Smooth muscle cell (in vitro differentiated cells): ENCODE results near the gene GSG1L. TPM values are rescaled to one million over a fixed set of nuclear protein-coding genes. Genes with fewer than 3 reads are reported as not detected.

ENCODE experiments used
- DNase-seq: peaks from one replicate; lab custom pipeline; 2025; ENCODE audit not compliant: unreplicated experiment; lab: John Stamatoyannopoulos, UW
- H2AFZ ChIP-seq: fragments of 200-600 bp; sonication (generic); 2 replicates; pipeline ENCODE4 v1.6.0; 2016; ENCODE audit warnings: antibody characterized with exemption, low read depth, mild to moderate bottlenecking
- H3F3A ChIP-seq: fragments of 200-600 bp; sonication (generic); 2 replicates; pipeline ENCODE4 v1.6.0; 2017; ENCODE audit warnings: antibody characterized with exemption, low read depth
- H3K27ac ChIP-seq: fragments of 200-600 bp; sonication (generic); 2 replicates; pipeline ENCODE4 v1.5.1; 2016; ENCODE audit warnings: low read depth, mild to moderate bottlenecking
- H3K27me3 ChIP-seq: fragments of 200-600 bp; sonication (generic); 2 replicates; pipeline ENCODE4 v1.6.1; 2016; ENCODE audit warnings: low read depth, mild to moderate bottlenecking
- H3K36me3 ChIP-seq: fragments of 200-600 bp; sonication (generic); 2 replicates; pipeline ENCODE4 v1.5.1; 2016; ENCODE audit warnings: low read depth
- H3K4me1 ChIP-seq: fragments of 200-600 bp; sonication (generic); 2 replicates; pipeline ENCODE4 v1.5.1; 2016; ENCODE audit warnings: low read depth
- H3K4me2 ChIP-seq: fragments of 200-600 bp; sonication (generic); 2 replicates; pipeline ENCODE4 v1.6.0; 2016; ENCODE audit warnings: mild to moderate bottlenecking
- H3K4me3 ChIP-seq: fragments of 200-600 bp; sonication (generic); 2 replicates; pipeline ENCODE4 v1.5.1; 2016; ENCODE audit warnings: mild to moderate bottlenecking
- H3K79me2 ChIP-seq: fragments of 200-600 bp; sonication (generic); 2 replicates; pipeline ENCODE4 v1.6.0; 2016; ENCODE audit warnings: low read depth, mild to moderate bottlenecking
- H3K9ac ChIP-seq: fragments of 200-600 bp; sonication (generic); 2 replicates; pipeline ENCODE4 v1.6.0; 2016; ENCODE audit warnings: low read depth
- H3K9me3 ChIP-seq: fragments of 200-600 bp; sonication (generic); replicated peaks from 2 replicates; pipeline ENCODE4 v1.5.1; 2016; ENCODE audit warnings: low read depth
- H4K20me1 ChIP-seq: fragments of 200-600 bp; sonication (generic); 2 replicates; pipeline ENCODE4 v1.6.0; 2016; ENCODE audit warnings: low read depth
- WGBS: methylation state at CpG from one replicate; pipeline ENCODE4 v1.1.7; 2016; ENCODE audit warnings: low lambda C conversion rate; 5-methylcytosine and 5-hydroxymethylcytosine counted together
- polyA plus RNA-seq: library from polyadenylated mRNA; unstranded; fragments of >200 nt; fragmentation: Nextera tagmentation; extraction: Ambion mirVana; gene quantifications from 2 replicates; pipeline ENCODE4 v1.2.1, GENCODE V29; 2016
- total RNA-seq: library from RNA; depleted of rRNA; stranded (reverse); fragments of >200 nt; gene quantifications from 2 replicates; pipeline ENCODE4 v1.2.3, GENCODE V29; 2014
- TF ChIP-seq, protein P1 (sequence below): fragments of 200-600 bp; sonication (generic); IDR thresholded peaks from 2 replicates; pipeline ENCODE4 v1.5.1; 2017; ENCODE audit warnings: borderline replicate concordance, mild to moderate bottlenecking, antibody characterized with exemption; ENCODE audit not compliant: insufficient read depth, poor library complexity, severe bottlenecking

GSG1L gene
- total and polyA plus RNA-seq, 2 experiments from 2014 or later = 0.31 TPM; not detected in 1

GRCh38 chr16:27868180-27868579 is 195.3 kb downstream of the GSG1L start:
- Histone ChIP-seq H3K79me2 (no peaks in the 10 kb centered on the region), H2AFZ (no peak overlapping the region), H3K4me2 (no peak overlapping the region), H3K4me3 (no peak overlapping the region), H3K27me3 (no peaks in the 10 kb centered on the region), H3K9me3 (no peaks in the 10 kb centered on the region), H3F3A (no peaks in the 10 kb centered on the region), H4K20me1 (no peaks in the 10 kb centered on the region), H3K36me3 (no peaks in the 10 kb centered on the region), H3K9ac (no peak overlapping the region), H3K4me1 (no peaks in the 10 kb centered on the region), H3K27ac (no peak overlapping the region)
- TF ChIP-seq, protein P1, sequence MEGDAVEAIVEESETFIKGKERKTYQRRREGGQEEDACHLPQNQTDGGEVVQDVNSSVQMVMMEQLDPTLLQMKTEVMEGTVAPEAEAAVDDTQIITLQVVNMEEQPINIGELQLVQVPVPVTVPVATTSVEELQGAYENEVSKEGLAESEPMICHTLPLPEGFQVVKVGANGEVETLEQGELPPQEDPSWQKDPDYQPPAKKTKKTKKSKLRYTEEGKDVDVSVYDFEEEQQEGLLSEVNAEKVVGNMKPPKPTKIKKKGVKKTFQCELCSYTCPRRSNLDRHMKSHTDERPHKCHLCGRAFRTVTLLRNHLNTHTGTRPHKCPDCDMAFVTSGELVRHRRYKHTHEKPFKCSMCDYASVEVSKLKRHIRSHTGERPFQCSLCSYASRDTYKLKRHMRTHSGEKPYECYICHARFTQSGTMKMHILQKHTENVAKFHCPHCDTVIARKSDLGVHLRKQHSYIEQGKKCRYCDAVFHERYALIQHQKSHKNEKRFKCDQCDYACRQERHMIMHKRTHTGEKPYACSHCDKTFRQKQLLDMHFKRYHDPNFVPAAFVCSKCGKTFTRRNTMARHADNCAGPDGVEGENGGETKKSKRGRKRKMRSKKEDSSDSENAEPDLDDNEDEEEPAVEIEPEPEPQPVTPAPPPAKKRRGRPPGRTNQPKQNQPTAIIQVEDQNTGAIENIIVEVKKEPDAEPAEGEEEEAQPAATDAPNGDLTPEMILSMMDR = no peak
- DNase-seq = no peak
- 94% methylated on average over 7 of the region's 7 CpGs for WGBS

GRCh38 chr16:27867122-27868110 is 196.1 kb downstream of the GSG1L start:
- H3K36me3 ChIP-seq = no peaks in the 10 kb centered on the region
- no peak for DNase-seq
- no peaks in the 10 kb centered on the region for H3K9me3 ChIP-seq
- H3K79me2 ChIP-seq = no peaks in the 10 kb centered on the region
- H2AFZ ChIP-seq = no peak overlapping the region
- no peak overlapping the region for H3K4me3 ChIP-seq
- H3F3A ChIP-seq = no peaks in the 10 kb centered on the region
- H3K27ac ChIP-seq = no peak overlapping the region
- H3K4me2 ChIP-seq = no peak overlapping the region
- WGBS = 44% methylated on average over 17 of the region's 19 CpGs
- H4K20me1 ChIP-seq = no peaks in the 10 kb centered on the region
- TF ChIP-seq, protein P1 = peak; percentile 54
- no peak overlapping the region for H3K9ac ChIP-seq
- no peaks in the 10 kb centered on the region for H3K4me1 ChIP-seq
- H3K27me3 ChIP-seq = no peaks in the 10 kb centered on the region

DNA sequence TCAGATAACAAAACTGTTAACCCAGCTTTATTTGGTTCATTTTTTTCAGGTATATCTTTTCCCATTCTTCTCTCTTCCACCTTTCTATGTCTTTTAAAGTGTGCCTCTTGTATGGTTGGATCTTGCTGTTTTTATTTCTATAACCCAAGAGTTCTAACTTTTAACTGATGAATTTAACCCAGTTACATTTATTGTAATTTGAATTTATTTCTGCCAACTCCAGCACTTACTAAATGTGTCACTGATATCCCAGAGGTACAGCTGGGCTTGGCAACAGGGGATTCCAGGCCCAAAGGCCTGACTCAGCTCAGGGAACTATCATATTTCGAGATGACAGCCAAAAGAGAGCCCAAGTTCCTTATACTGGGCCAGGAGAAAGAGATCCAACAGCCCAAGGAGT is 200.1 kb downstream of the GSG1L start:
- Histone ChIP-seq H4K20me1 (no peaks in the 10 kb centered on the region), H3K9me3 (no peaks in the 10 kb centered on the region), H2AFZ (no peak overlapping the region), H3K27me3 (no peaks in the 10 kb centered on the region), H3K36me3 (no peaks in the 10 kb centered on the region), H3K4me2 (no peak overlapping the region), H3K27ac (no peak overlapping the region), H3K4me1 (no peaks in the 10 kb centered on the region), H3K4me3 (no peak overlapping the region), H3K9ac (no peak overlapping the region), H3F3A (no peaks in the 10 kb centered on the region), H3K79me2 (no peaks in the 10 kb centered on the region)
- TF ChIP-seq, protein P1 = no peak
- DNase-seq = no peak
- WGBS = 89% methylated on average over 1 of the region's 1 CpG
